ENCODE results near the gene TTC33.

GRCh38 chr5:40585537-40586267 lies 170.1 kb downstream of the TTC33 start:
- TF ChIP-seq EZH2 (IDR thresholded peaks at IDR 0.05) (no peak), POLR2AphosphoS5 (IDR thresholded peaks at IDR 0.05; ENCODE audit: borderline replicate concordance, low read depth, low read length) (no peak)

Measured in SK-N-MC (cell line).